NAMALWA (cell line): ENCODE measurements around the gene MAGT1.
"Not testable (repeated sequence)": the region's sequence is repeated elsewhere in the genome, so short reads cannot be mapped to it uniquely, and the experiment has no call there.

ENCODE experiments used
- DNase-seq: peaks from one replicate; pipeline ENCODE4 v3.0.0-alpha.2; 2015; ENCODE audit warnings: low spot score

The MAGT1 gene

DNA sequence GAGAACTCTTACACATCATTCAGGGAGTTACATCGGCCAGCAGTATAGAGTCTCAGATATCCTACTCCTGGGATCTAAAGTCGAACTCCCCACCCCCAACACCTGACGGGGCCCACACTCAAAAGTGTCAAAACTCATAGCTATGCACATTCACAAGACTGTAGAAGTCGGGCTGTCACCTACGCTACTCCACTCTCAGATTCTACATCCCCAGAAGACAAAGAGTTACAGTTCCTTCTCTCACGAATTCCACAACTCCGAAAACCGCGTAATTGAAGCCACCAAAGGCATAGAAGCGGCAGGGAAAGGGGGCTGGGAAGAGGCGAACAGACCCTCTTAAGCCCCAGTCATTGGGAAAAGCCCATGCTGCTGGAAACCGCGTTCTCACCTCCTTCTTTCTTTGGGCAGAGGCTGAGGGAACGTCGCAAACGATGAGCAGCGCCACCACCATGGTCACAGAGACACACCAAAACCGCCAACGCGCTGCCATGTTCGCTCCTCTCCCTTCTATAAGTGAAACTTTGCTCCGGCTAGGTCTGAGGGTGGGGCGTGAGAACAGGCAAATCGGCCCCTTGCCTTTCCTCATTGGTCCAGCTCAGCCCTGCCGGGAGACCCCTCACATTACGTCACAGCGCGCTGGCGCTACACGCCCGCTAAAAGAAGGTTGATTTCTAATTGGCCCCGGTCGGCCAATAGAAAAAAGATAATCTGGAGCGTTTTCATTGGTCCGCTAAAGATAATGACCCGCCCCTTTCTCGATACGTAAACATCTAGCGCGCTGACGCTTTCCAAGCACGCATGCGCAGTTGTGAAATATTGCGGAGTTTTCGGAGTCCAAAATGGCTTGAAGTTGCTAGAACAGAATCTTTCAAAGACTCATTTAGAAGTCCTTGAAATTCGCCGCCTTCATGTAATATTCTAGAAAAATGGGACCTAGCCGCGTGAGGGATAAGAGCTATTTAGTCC is at the start of gene MAGT1:
MAGT1 (minus strand) TSS at position 515 of the 966 bp plus-strand sequence; CDS start at position 490, 25 bp downstream.
- peak; percentile 98 for DNase-seq

DNA sequence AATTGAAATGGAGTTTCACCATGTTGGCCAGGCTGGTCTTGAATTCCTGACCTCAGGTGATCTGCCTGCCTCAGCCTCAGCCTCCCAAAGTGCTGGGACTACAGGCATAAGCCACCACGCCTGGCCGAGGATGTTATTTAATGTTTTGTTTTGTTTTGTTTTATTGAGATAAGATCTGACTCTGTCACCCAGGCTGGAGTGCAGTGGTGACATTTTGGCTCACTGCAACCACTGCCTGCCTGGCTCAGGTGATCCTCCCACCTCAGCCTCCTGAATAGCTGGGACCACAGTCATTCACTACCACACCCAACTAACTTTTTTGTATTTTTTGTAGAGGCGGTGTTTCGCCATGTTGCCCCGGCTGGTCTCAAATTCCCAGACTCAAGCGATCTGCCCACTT is 49.8 kb upstream of the MAGT1 start:
- not testable (repeated sequence) for DNase-seq

DNA sequence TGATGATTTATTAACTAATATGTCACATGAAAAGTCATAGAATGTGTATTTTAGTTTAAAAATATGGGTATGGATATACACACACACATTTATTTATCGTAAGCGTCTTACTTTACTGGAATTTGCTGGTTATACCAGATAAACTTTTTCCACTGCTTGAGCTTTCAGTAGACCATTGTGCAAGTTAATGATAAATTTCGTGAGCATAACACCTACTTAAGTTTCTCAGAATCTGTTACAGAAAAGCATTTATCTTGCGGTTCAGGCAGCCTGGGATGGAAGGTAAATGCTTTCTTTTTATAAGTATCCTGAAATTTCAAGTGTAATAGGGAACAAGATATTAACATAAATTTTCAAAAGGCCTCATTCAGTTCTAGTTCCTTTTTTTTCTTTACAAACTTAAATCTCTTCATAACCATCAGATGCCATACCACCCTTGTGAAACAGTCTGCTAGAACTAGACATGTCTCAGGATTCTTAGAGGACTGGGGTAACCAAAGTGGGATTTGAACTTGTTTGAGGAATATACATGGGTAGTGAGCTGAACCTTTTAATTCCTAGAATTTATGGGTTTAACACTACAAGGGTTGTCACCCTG is 42.9 kb upstream of the MAGT1 start:
- no peak for DNase-seq

DNA sequence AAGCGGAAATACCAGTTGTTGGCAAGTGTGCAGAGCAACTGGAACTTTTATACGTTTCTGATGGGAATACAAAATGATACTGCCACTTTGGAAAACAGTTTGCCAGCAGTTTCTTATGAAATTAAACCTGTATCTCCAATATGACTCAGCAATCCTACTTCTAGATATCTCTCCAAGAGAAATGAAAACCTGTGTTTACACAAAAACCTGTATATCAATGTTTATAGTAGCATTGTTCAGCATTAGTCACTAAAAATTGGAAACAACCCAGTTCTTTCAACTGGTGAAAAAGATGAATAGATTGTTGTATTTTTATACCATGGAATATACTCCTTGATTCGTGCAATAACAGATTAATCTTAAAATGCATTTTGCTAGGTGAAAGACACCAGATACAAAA is 42.1 kb upstream of the MAGT1 start:
- DNase-seq: no peak

DNA sequence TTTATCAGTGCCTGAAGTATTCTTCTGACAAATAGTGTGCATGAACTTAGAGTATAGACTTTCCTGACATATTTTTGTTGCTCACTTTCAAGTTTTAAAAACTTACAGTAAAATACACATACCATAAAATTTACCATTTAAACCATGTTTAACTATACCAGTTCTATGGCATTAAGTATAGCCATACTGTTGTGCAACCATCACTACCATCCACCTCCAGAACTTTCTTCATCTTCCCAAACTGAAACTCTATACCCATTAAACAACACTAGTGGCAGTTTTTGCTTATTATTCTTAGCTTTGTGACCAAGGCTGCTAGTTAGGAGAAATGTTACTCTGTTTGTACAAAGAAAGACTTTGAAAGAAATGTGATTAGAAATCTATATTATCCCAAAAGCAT is 41.1 kb upstream of the MAGT1 start:
- no peak for DNase-seq

DNA sequence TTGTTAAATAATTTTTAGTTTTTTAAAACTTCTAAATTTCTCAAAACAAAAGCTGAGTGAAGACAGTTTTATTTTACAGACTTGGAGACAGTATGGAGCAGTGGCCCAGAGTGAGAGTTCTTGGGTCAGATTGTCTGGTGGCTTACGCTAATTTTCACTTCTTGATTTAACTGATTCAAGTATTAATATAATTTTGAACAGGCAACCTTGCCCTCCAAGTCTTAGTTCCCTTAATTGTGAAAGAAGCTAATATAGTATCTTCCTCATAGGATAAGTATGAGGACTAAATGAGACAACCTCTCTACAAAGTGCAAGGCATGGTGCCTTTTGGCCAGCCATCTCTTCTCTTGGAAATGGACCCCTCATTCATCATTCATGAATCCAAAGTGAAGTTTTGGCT is 40.7 kb upstream of the MAGT1 start:
- no peak for DNase-seq

DNA sequence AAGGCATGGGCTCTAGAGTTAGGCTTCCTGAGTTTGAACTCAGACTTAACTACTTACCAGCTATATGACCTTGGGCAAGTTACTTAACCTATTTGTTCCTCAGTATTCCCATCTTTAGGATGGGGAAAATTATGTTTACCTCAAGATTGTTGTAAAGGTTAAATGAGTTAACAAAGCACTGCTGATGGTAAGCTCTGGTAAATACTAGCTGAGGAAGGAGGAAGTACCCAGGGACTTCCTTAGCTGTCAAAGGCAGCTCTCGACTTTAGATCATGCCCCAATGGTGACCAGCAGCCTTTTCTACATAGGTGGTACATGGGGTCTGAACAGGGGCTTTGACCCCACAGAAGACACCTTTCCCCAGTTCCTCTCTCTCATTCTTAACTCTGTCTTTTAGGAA is 35.3 kb upstream of the MAGT1 start:
- no peak for DNase-seq

DNA sequence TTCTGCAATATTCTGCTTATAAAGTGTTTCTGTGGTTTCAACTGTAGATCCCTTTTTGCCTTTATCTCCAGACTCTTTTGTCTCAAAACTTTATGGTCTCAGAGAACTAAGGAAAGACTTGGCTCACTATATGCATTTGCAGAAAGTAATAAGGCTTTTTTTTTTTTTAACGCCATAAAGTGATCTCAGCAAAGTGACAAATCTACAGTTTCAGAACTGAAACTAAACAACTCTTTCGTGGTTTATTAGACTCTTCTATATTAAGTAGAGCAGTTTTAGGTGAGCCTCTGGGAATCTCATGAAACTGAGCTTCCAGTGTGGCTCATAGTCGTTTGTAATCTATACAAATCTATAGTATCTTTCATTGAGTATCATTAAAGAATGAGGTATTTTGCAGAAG is 30.5 kb upstream of the MAGT1 start:
- no peak for DNase-seq

DNA sequence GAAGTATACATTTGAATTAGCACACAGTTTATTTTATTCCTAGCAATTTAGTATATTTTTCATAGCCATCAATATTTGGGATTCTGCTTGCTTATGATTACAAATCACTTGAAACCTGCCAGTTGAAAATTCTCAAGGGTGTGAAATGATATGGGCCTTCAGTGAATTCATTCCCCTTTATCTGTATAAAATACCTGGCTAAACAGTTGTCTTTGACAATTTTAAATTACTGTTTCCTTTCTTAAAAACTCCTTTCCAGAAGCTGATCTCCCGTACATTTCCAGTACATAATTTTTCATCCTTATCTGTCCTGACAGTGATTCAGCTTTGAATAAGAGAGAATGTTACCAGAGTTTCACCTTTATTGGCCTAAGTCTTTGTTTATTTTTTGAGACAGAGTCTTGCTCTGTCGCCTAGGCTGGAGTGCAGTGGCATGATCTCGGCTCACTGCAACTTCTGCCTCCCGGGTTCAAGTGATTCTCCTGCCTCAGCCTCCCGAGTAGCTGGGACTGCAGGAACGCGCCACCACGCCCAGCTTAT is 29.2 kb upstream of the MAGT1 start:
- DNase-seq: no peak

DNA sequence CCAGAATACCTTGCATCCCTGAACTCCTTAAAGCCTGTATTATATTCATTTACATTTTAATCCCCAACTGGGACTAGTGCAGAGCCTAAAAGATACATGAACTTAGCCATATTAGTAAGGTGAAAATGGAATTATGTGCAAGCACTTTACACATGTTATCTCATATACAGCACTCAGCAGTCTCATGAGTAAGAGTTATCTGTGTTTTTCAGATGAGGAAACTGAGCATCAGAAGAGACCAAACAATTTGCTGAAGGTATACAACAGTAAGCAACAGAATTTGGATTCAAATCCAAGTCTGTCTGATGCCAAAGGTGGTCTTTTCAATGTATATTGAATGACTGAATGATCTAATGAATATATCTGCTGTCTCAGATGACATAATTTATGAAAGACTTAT is 27.6 kb upstream of the MAGT1 start:
- DNase-seq: no peak

DNA sequence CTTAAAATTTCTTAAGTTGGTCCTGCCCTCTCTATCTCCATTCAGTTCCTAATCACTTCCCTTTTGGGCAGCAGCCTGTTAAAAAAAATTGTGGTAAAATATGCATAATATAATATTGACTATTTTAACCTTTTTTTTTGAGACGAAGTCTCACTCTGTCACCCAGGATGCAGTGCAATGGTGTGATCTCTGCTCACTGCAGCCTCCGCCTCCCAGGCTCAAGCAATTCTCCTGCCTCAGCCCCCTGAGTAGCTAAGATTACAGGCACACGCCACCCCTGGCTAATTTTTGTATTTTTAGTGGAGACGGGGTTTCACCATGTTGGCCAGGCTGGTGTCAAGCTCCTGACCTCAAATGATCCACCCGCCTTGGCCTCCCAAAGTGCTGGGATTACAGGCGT is 24.1 kb upstream of the MAGT1 start:
- DNase-seq: not testable (repeated sequence)

DNA sequence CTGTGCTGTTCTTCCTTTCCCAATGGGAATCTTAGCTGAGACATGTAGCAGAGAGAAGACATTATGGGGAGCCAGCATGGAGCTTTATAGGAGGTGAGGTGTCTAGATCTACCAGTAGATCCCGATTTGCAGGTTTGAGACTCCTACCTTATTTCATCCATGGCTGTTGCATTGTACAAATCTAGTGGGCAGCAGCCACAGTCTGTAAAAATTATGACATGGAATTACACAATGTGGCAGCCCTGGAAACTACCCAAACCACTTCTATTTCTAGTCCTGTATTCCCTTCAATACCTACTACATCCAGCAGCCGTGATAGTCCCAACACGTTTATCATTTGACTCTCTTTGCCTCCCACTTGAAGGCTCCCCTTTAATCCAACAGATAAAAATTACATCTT is 23.3 kb upstream of the MAGT1 start:
- no peak for DNase-seq

DNA sequence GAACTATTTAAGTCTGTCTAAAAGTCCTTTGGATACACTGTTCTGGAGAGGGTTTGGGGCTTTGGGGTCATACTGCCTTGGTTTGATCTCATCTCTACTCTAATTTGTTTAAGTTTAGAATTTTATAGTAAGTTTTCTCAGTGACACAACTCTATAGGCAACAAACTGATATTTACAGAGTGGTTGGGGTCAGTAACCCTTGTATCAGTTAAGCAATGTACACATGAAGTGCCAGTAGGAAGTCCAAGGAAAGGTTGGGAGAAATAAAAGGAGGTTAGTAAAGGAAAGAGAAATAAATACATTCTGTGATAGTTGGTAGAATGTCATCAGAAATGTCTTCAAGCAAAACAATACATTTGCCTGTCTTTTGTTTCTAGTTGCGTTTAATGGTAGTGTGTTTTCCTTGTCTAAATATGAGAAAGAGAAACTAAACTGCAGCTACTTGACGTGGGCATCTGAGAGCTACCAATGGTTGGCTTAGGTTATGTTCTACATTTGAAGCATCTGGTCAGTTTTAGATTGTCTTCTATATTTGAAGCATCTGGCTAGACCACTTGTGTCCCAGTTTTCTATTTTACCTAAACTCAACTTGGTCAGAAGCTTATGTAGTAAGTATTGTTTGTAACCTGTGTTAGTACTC is 22.2 kb upstream of the MAGT1 start:
- DNase-seq: no peak

DNA sequence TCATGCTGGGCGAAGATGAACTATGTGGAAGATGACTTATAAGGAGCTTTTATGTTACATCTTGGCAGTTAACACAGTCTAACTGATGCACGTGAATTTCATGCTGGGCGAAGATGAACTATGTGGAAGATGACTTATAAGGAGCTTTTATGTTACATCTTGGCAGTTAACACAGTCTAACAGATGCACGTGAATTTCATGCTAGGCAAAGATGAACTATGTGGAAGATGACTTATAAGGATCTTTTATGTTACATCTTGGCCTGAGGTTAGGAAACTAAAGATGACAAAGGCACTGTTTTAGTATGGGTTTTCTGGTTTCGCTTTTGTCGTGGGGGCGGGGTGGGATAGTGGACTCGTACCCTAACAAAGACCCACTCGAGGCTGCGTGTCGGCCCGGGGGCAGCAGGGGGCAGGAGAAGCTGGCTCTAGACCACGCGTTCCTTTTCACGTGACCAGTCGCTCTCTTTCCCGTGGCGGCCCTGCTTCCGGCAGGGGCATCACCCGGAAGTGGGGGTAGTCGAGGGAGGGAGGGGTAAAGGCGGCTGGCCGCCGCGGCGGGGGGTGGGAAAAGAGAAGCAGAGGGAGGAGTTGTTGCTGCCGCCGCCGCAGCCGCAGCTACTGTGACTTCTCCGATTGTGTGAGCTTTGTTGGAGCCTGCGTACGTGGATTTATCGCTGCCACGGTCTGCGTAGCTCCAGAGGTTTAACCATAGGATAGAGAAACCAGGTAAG is 15.0 kb upstream of the MAGT1 start, which contains the start of gene ATP7A:
ATP7A (plus strand) TSS at position 586 of the 733 bp plus-strand sequence. CDS start 60,949 bp downstream, outside the sequence.
- peak; percentile 94 for DNase-seq

DNA sequence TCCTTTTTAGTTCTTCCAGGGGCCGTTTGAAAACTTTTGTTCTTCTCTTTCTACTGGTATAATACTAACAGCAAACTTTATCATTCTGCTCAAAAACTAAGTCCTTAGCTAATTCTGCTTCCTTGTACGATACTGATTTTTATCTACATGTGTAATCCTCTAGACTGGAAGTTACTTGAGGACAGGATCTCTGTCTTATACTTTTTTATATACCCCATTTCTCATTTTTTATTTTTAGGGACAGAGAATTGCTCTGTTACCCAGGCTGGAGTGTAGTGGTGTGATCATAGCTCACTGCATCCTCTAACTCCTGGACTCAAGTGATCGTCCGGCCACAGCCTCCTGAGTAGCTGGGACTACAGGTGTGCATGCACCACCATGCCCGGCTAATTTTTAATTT is 6.3 kb upstream of the MAGT1 start:
- no peak for DNase-seq

DNA sequence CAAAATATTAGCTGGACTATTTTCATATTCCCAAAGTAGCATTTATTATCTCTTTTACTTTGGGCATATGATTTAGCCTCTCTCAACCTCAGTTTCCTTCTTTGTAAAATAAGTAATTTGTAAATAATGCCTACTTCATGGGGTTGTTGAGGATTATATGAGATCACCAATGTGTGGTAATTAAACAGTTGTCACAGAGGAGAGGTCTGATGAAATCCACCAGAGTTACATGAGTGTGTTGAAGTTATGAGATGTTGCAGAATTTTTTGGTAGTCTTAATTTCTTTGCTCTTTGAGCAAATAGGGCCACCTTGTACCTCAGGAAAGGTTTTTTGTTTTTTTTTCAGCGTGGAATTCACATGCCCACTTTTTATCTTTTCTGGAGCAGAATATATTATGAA is 5.5 kb upstream of the MAGT1 start:
- no peak for DNase-seq

DNA sequence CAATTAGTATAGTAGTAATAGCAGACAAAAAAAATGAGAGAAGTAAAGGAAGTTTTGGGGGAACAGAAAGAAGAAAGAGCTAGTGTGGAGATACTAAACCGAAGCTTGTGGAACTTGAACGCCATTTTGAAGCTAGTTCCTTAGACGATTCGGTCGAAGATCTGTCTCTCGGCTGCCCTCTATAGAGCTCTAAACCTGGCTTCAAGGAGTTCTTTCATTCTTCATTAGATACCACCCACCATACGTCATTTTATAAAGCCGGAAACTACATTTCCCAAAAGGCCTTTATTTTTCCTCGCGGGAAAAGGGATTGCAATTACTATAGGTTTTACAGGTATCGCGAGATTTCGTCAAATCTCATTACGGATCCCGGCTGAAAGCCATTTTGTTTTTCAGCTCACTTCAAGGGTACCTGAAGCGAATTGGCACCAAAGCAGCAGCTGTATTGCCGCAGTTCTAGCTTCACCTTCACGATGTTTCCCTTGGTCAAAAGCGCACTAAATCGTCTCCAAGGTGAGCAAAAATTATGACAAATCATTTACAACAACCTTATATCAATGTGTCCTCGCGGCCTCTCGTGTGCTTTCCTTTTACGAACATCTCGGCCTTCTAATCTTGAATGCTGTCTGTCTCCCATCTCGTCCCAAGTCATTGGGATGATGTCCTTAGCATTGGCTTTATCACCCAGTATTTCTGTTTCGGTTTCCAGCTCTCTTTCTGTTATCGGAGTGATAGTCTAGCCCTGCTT is 4.0 kb upstream of the MAGT1 start, which contains the start of gene COX7B:
COX7B (plus strand) TSS at position 388 of the 748 bp plus-strand sequence; CDS start at position 474, 86 bp downstream.
- DNase-seq: peak; percentile 98

DNA sequence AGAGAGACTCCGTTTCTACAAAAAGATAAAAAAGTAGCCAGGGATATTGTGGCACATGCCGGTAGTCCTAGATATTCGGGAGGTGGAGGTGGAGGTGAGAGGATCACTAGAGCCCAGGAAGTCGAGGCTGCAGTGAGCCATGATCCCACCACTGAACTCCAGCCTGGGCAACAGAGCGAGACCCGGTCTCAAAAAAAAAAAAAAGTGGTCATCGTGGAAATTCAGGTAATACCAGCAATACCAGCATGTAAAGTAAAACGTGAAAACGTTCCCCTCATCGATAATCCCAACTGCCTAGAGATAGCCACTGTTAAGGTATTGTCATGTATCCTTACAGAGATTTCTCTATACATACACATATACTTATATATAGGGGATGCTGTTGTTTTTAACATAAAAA is 1.5 kb downstream of the MAGT1 start:
- no peak for DNase-seq

DNA sequence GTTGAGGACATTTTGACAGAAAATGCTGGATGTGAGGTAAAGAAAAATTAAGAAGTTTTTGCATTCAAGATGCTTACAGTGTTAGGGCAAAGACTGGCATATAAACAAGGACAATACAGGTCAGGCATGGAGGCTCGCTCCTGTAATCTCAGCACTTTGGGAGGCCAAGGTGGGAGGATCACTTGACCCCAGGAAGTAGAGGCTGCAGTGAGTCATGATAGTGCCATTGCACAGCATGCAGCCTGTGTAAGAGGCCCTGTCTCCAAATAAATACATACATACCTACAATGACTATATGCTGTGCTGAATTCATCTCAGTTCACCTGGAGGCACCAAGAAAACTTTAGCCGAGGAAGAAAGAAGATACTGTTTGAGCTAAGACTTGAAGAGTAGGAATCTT is 2.3 kb downstream of the MAGT1 start:
- DNase-seq: no peak

DNA sequence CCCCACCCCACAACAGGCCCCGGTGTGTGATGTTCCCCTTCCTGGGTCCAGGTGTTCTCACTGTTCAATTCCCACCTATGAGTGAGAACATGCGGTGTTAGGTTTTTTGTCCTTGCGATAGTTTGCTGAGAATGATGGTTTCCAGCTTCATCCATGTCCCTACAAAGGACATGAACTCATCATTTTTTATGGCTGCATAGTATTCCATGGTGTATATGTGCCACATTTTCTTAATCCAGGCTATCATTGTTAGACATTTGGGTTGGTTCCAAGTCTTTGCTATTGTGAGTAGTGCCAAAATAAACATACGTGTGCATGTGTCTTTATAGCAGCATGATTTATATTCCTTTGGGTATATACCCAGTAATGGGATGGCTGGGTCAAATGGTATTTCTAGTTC is 13.8 kb downstream of the MAGT1 start:
- DNase-seq: not testable (repeated sequence)

DNA sequence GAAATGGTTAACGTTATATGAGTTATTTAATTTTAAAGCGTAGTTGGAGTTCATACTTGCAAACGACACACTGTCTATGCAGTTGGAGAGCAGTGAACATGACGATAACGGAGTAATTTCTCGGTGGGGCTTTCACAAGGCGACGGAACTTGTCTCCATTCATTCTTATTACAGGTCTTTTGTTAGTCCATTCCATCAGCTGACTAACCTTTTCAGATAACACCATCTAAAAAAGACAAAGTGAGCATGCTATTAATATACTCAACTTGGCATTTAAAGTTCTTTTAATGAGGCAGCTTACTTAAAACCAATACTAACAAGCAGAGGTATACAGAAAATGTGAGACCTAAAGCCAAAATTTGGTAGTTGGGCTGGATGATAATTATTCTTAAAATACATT is 19.9 kb downstream of the MAGT1 start:
- no peak for DNase-seq
